Activated T-helper 1 cell treated with anti-CD3 and anti-CD28 coated beads, Interleukin-12 subunit alpha, Interleukin-12 subunit beta, Interleukin-2, Interleukin-4 antibody, amounts not matched to agents 30 ng/mL and 10 ng/mL and 1 ng/mL, durations not matched to agents 14 hours and 24 hours and 36 hours (primary cell): ENCODE data around the gene EGFLAM. TPM values are rescaled to one million over a fixed set of nuclear protein-coding genes. Genes with fewer than 3 reads are reported as not detected.

Experiments
- DNase-seq: peaks from one replicate; pipeline ENCODE4 v3.0.0; 2021; ENCODE audit warnings: low spot score
- H3K27ac Mint-ChIP-seq: one replicate; pipeline ENCODE4 v1.8.0; 2021; ENCODE audit warnings: mild to moderate bottlenecking, mixed read lengths
- H3K27me3 Mint-ChIP-seq: one replicate; pipeline ENCODE4 v1.8.0; 2022; ENCODE audit warnings: mild to moderate bottlenecking, moderate library complexity, mixed read lengths; ENCODE audit not compliant: insufficient read depth
- H3K36me3 Mint-ChIP-seq: one replicate; pipeline ENCODE4 v1.8.0; 2021; ENCODE audit warnings: low read depth, mixed read lengths
- H3K4me1 Mint-ChIP-seq: one replicate; pipeline ENCODE4 v1.8.0; 2021; ENCODE audit warnings: low read depth, mixed read lengths
- H3K4me3 Mint-ChIP-seq: one replicate; pipeline ENCODE4 v1.8.0; 2021; ENCODE audit warnings: mild to moderate bottlenecking, moderate library complexity, mixed read lengths
- H3K9me3 Mint-ChIP-seq: one replicate; pipeline ENCODE4 v1.8.0; 2021; ENCODE audit warnings: mixed read lengths
- intact Hi-C: fragments of 100-400 bp; cut with micrococcal nuclease; formaldehyde crosslinking; loops from one replicate; pipeline ENCODE4 v1.15.1; 2024
- total RNA-seq: library from RNA; stranded (reverse); gene quantifications from 2 replicates; pipeline ENCODE4 v1.2.3, GENCODE V29; 2022

EGFLAM gene
- total RNA-seq, 1 donor from 2014 or later, result not detected

- DNase-seq, result no peak
- Mint-ChIP-seq H3K36me3 (no peaks in the 10 kb centered on the region), H3K9me3 (no peaks in the 10 kb centered on the region), H3K4me1 (no peaks in the 10 kb centered on the region), H3K27me3 (peaks cover 3% of the 10 kb centered on the region), H3K4me3 (no peak overlapping the region), H3K27ac (no peak overlapping the region)
- intact Hi-C loops, result no loop called here
These were observed 8.5 kb upstream of the EGFLAM start for GRCh38 chr5:38249812-38250211.

- intact Hi-C loops, result no loop called here
These were observed 7.5 kb upstream of the EGFLAM start for GRCh38 chr5:38250763-38251448.

GRCh38 chr5:38253759-38254158 is 4.6 kb upstream of the EGFLAM start:
- H3K4me1 Mint-ChIP-seq, result no peaks in the 10 kb centered on the region
- intact Hi-C loops, result no loop called here
- no peak overlapping the region for H3K27ac Mint-ChIP-seq
- H3K36me3 Mint-ChIP-seq, result no peaks in the 10 kb centered on the region
- no peaks in the 10 kb centered on the region for H3K9me3 Mint-ChIP-seq
- peaks cover 26% of the 10 kb centered on the region for H3K27me3 Mint-ChIP-seq
- DNase-seq, result no peak
- H3K4me3 Mint-ChIP-seq, result no peak overlapping the region

More at GRCh38 chr5:38250763-38251448, 7.5 kb upstream of the EGFLAM start:
- peaks cover 10% of the 10 kb centered on the region for H3K27me3 Mint-ChIP-seq
- H3K9me3 Mint-ChIP-seq, result no peaks in the 10 kb centered on the region
- no peak overlapping the region for H3K27ac Mint-ChIP-seq
- H3K36me3 Mint-ChIP-seq, result no peaks in the 10 kb centered on the region
- DNase-seq, result no peak
- H3K4me3 Mint-ChIP-seq, result no peak overlapping the region
- no peaks in the 10 kb centered on the region for H3K4me1 Mint-ChIP-seq

GRCh38 chr5:38257308-38258041 is 884 bp upstream of the EGFLAM start:
- Mint-ChIP-seq H3K4me1 (no peaks in the 10 kb centered on the region), H3K9me3 (no peaks in the 10 kb centered on the region), H3K27ac (no peak overlapping the region), H3K27me3 (peaks cover 53% of the 10 kb centered on the region), H3K4me3 (no peak overlapping the region), H3K36me3 (no peaks in the 10 kb centered on the region)
- DNase-seq, result no peak
- intact Hi-C loops, result loop anchor here (5.0 kb wide), 1 partner anchor 425 kb away; no protein-coding TSS in a partner anchor

- H3K36me3 Mint-ChIP-seq, result no peaks in the 10 kb centered on the region
- intact Hi-C loops, result loop anchor here (5.0 kb wide), 1 partner anchor 426 kb away; no protein-coding TSS in a partner anchor
- H3K9me3 Mint-ChIP-seq, result no peaks in the 10 kb centered on the region
- no peak overlapping the region for H3K27ac Mint-ChIP-seq
- no peak for DNase-seq
- H3K4me3 Mint-ChIP-seq, result no peak overlapping the region
- no peaks in the 10 kb centered on the region for H3K4me1 Mint-ChIP-seq
- peaks cover 53% of the 10 kb centered on the region for H3K27me3 Mint-ChIP-seq
These were observed 379 bp upstream of the EGFLAM start for GRCh38 chr5:38258042-38258318.

- Mint-ChIP-seq H3K4me1 (no peaks in the 10 kb centered on the region), H3K27ac (no peak overlapping the region), H3K27me3 (peaks cover 55% of the 10 kb centered on the region), H3K4me3 (no peak overlapping the region), H3K9me3 (no peaks in the 10 kb centered on the region), H3K36me3 (no peaks in the 10 kb centered on the region)
- no peak for DNase-seq
- intact Hi-C loops, result loop anchor here (5.0 kb wide), 1 partner anchor 427 kb away; no protein-coding TSS in a partner anchor
These were observed 876 bp downstream of the EGFLAM start for GRCh38 chr5:38259062-38259808.

GRCh38 chr5:38259809-38260160 is 1.4 kb downstream of the EGFLAM start:
- DNase-seq, result no peak
- Mint-ChIP-seq H3K27me3 (peaks cover 59% of the 10 kb centered on the region), H3K27ac (no peak overlapping the region), H3K9me3 (no peaks in the 10 kb centered on the region), H3K36me3 (no peaks in the 10 kb centered on the region), H3K4me1 (no peaks in the 10 kb centered on the region), H3K4me3 (no peak overlapping the region)
- intact Hi-C loops, result loop anchor here (5.0 kb wide), 1 partner anchor 427 kb away; no protein-coding TSS in a partner anchor

- intact Hi-C loops, result no loop called here
- Mint-ChIP-seq H3K27me3 (peaks cover 33% of the 10 kb centered on the region), H3K36me3 (no peaks in the 10 kb centered on the region), H3K4me1 (no peaks in the 10 kb centered on the region), H3K4me3 (no peak overlapping the region), H3K27ac (no peak overlapping the region), H3K9me3 (no peaks in the 10 kb centered on the region)
- DNase-seq, result no peak
These were observed 5.6 kb downstream of the EGFLAM start for GRCh38 chr5:38263983-38264382.

- Mint-ChIP-seq H3K9me3 (no peaks in the 10 kb centered on the region), H3K4me1 (no peaks in the 10 kb centered on the region), H3K4me3 (no peak overlapping the region), H3K27me3 (peaks cover 18% of the 10 kb centered on the region), H3K27ac (no peak overlapping the region), H3K36me3 (no peaks in the 10 kb centered on the region)
- peak; percentile 28 for DNase-seq
- intact Hi-C loops, result no loop called here
These were observed 7.3 kb downstream of the EGFLAM start for GRCh38 chr5:38265546-38266179.

- DNase-seq, result no peak
- Mint-ChIP-seq H3K4me3 (no peak overlapping the region), H3K27ac (no peak overlapping the region), H3K27me3 (peaks cover 10% of the 10 kb centered on the region), H3K9me3 (peaks cover 3% of the 10 kb centered on the region), H3K36me3 (no peaks in the 10 kb centered on the region), H3K4me1 (no peaks in the 10 kb centered on the region)
- intact Hi-C loops, result no loop called here
These were observed 9.0 kb downstream of the EGFLAM start for GRCh38 chr5:38267372-38267771.

- Mint-ChIP-seq H3K27ac (no peak overlapping the region), H3K9me3 (peaks cover 13% of the 10 kb centered on the region), H3K27me3 (peaks cover 3% of the 10 kb centered on the region), H3K4me3 (no peak overlapping the region), H3K4me1 (no peaks in the 10 kb centered on the region), H3K36me3 (no peaks in the 10 kb centered on the region)
- no peak for DNase-seq
- intact Hi-C loops, result no loop called here
These were observed 15.3 kb downstream of the EGFLAM start for GRCh38 chr5:38273626-38274025.

- Mint-ChIP-seq H3K27me3 (peaks cover 3% of the 10 kb centered on the region), H3K4me3 (no peak overlapping the region)
- intact Hi-C loops, result no loop called here
These were observed 16.0 kb downstream of the EGFLAM start for GRCh38 chr5:38274370-38274769.

GRCh38 chr5:38284384-38284783 is 26.0 kb downstream of the EGFLAM start:
- no peaks in the 10 kb centered on the region for H3K4me1 Mint-ChIP-seq
- no peaks in the 10 kb centered on the region for H3K9me3 Mint-ChIP-seq
- H3K27me3 Mint-ChIP-seq, result no peaks in the 10 kb centered on the region
- no peaks in the 10 kb centered on the region for H3K36me3 Mint-ChIP-seq
- H3K4me3 Mint-ChIP-seq, result no peak overlapping the region
- no peak overlapping the region for H3K27ac Mint-ChIP-seq
- DNase-seq, result no peak
- intact Hi-C loops, result no loop called here

More at GRCh38 chr5:38274370-38274769, 16.0 kb downstream of the EGFLAM start:
- no peak for DNase-seq
- no peaks in the 10 kb centered on the region for H3K36me3 Mint-ChIP-seq
- peaks cover 13% of the 10 kb centered on the region for H3K9me3 Mint-ChIP-seq
- no peaks in the 10 kb centered on the region for H3K4me1 Mint-ChIP-seq
- no peak overlapping the region for H3K27ac Mint-ChIP-seq
